ENCODE results near the gene KDM1A. TPM values are rescaled to one million over a fixed set of nuclear protein-coding genes. Genes with fewer than 3 reads are reported as not detected.
"Not testable (repeated sequence)": the region's sequence is repeated elsewhere in the genome, so short reads cannot be mapped to it uniquely, and the experiment has no call there.

KDM1A gene
- total RNA-seq, 1 donor from 2014 or later = 103 TPM

GRCh38 chr1:22983944-22984343, 35.3 kb upstream of the KDM1A start:
- Mint-ChIP-seq H3K27me3 (ENCODE audit: unreplicated experiment) (peaks cover 4% of the 10 kb centered on the region), H3K4me3 (ENCODE audit: unreplicated experiment) (no peak overlapping the region), H3K9me3 (ENCODE audit: unreplicated experiment) (no peaks in the 10 kb centered on the region), H3K36me3 (ENCODE audit: unreplicated experiment) (no peaks in the 10 kb centered on the region), H3K27ac (ENCODE audit: unreplicated experiment) (no peak overlapping the region), H3K4me1 (ENCODE audit: unreplicated experiment) (no peaks in the 10 kb centered on the region)
- DNase-seq (ENCODE audit: extremely low spot score, unreplicated experiment) = no peak
- TF ChIP-seq CTCF (IDR thresholded peaks at IDR 0.05) = no peak

- H3K36me3 Mint-ChIP-seq (ENCODE audit: unreplicated experiment); H3K27ac Mint-ChIP-seq (ENCODE audit: unreplicated experiment); H3K4me3 Mint-ChIP-seq (ENCODE audit: unreplicated experiment); H3K27me3 Mint-ChIP-seq (ENCODE audit: unreplicated experiment); DNase-seq (ENCODE audit: extremely low spot score, unreplicated experiment); H3K9me3 Mint-ChIP-seq (ENCODE audit: unreplicated experiment); H3K4me1 Mint-ChIP-seq (ENCODE audit: unreplicated experiment): not testable (repeated sequence)
Observed at GRCh38 chr1:22992384-22992783, 26.9 kb upstream of the KDM1A start.

- H3K27me3 Mint-ChIP-seq (ENCODE audit: unreplicated experiment); H3K27ac Mint-ChIP-seq (ENCODE audit: unreplicated experiment); H3K4me1 Mint-ChIP-seq (ENCODE audit: unreplicated experiment); H3K9me3 Mint-ChIP-seq (ENCODE audit: unreplicated experiment); DNase-seq (ENCODE audit: extremely low spot score, unreplicated experiment); H3K36me3 Mint-ChIP-seq (ENCODE audit: unreplicated experiment); H3K4me3 Mint-ChIP-seq (ENCODE audit: unreplicated experiment): not testable (repeated sequence)
Observed at GRCh38 chr1:22993220-22993795, 26.0 kb upstream of the KDM1A start.

- H3K36me3 Mint-ChIP-seq (ENCODE audit: unreplicated experiment) = peaks cover 3% of the 10 kb centered on the region
Observed at GRCh38 chr1:22995774-22996173, 23.5 kb upstream of the KDM1A start.

GRCh38 chr1:22997528-22997927, 21.7 kb upstream of the KDM1A start:
- not testable (repeated sequence) for H3K9me3 Mint-ChIP-seq (ENCODE audit: unreplicated experiment); H3K4me1 Mint-ChIP-seq (ENCODE audit: unreplicated experiment); H3K27ac Mint-ChIP-seq (ENCODE audit: unreplicated experiment); H3K36me3 Mint-ChIP-seq (ENCODE audit: unreplicated experiment); H3K27me3 Mint-ChIP-seq (ENCODE audit: unreplicated experiment); H3K4me3 Mint-ChIP-seq (ENCODE audit: unreplicated experiment); DNase-seq (ENCODE audit: extremely low spot score, unreplicated experiment)

More at GRCh38 chr1:22995774-22996173, 23.5 kb upstream of the KDM1A start:
- no peak for TF ChIP-seq CTCF (IDR thresholded peaks at IDR 0.05)
- H3K9me3 Mint-ChIP-seq (ENCODE audit: unreplicated experiment) = peaks cover 7% of the 10 kb centered on the region
- no peak for DNase-seq (ENCODE audit: extremely low spot score, unreplicated experiment)
- H3K27me3 Mint-ChIP-seq (ENCODE audit: unreplicated experiment) = no peaks in the 10 kb centered on the region
- H3K4me3 Mint-ChIP-seq (ENCODE audit: unreplicated experiment) = no peak overlapping the region
- no peaks in the 10 kb centered on the region for H3K4me1 Mint-ChIP-seq (ENCODE audit: unreplicated experiment)
- H3K27ac Mint-ChIP-seq (ENCODE audit: unreplicated experiment) = no peak overlapping the region

GRCh38 chr1:23000133-23000532, 19.1 kb upstream of the KDM1A start:
- not testable (repeated sequence) for H3K4me1 Mint-ChIP-seq (ENCODE audit: unreplicated experiment); H3K9me3 Mint-ChIP-seq (ENCODE audit: unreplicated experiment)

GRCh38 chr1:23002218-23002617, 17.1 kb upstream of the KDM1A start:
- not testable (repeated sequence) for H3K36me3 Mint-ChIP-seq (ENCODE audit: unreplicated experiment); H3K4me3 Mint-ChIP-seq (ENCODE audit: unreplicated experiment); H3K27me3 Mint-ChIP-seq (ENCODE audit: unreplicated experiment); DNase-seq (ENCODE audit: extremely low spot score, unreplicated experiment); H3K9me3 Mint-ChIP-seq (ENCODE audit: unreplicated experiment); H3K4me1 Mint-ChIP-seq (ENCODE audit: unreplicated experiment); H3K27ac Mint-ChIP-seq (ENCODE audit: unreplicated experiment)

More at GRCh38 chr1:23000133-23000532, 19.1 kb upstream of the KDM1A start:
- H3K4me3 Mint-ChIP-seq (ENCODE audit: unreplicated experiment); H3K27me3 Mint-ChIP-seq (ENCODE audit: unreplicated experiment); H3K27ac Mint-ChIP-seq (ENCODE audit: unreplicated experiment); H3K36me3 Mint-ChIP-seq (ENCODE audit: unreplicated experiment); DNase-seq (ENCODE audit: extremely low spot score, unreplicated experiment): not testable (repeated sequence)
